GM18873 (cell line): ENCODE data around the gene U2SURP.
"Not testable (repeated sequence)": the region's sequence is repeated elsewhere in the genome, so short reads cannot be mapped to it uniquely, and the experiment has no call there.

Source experiments
- ATAC-seq: cut with Tn5 transposase; IDR thresholded peaks from one replicate; pipeline ENCODE4 v1.9.1; 2021; ENCODE audit warnings: mild to moderate bottlenecking, moderate library complexity, moderate number of reproducible peaks; ENCODE audit not compliant: unreplicated experiment, low FRiP score

U2SURP gene

GRCh38 chr3:143066033-143066432, 64.7 kb downstream of the U2SURP start:
- ATAC-seq, result no peak

DNA sequence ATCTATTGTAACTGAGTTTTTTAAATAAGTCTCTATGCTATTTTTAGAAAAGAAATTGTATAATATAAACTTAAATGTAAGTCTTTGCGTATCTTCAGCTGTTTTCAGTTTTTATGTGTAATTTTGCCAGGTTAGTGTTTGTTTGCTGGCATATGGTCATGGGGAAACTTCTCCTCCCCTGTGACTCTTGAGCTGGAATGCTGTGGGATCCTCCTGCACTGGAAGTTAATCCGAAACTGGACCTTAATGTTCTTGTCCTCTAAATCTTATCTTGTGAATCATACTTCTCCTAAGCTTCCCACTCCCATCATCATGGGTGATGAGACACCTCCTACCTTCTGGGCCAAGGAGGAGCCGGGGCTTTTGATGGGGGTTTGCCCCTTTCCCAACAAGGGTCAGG, 65.8 kb downstream of the U2SURP start:
- ATAC-seq, result no peak

GRCh38 chr3:143068059-143068458, 66.7 kb downstream of the U2SURP start:
- no peak for ATAC-seq

DNA sequence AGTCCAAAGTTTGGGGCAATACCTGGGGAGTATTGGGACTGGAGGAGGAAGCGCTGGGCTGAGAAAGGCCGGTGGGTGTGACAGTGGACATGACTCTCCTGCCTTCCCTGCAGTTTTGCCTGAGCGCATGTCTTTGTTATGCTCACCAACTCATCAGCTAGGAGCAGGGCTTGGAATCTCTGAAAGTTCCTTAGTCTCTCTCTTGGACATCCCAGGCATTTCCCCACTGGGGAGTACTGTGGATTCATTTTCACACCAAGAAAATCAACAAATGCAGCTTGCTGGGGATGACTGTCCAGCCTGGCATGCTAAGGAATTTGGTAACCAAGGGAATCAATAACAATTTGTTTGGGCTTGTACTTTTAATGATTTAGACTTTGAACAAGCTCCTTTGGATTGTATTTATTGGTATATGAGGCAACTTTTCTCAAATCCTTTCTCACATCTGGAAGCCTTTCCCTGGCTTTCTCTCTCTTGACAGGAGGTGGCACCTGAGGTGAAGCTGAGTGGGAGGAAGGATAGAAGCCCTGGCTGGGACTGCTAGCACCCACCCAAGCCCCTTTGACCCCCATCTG, 69.7 kb downstream of the U2SURP start:
- ATAC-seq, result no peak

GRCh38 chr3:143071776-143072175, 70.4 kb downstream of the U2SURP start:
- ATAC-seq, result no peak

GRCh38 chr3:143072298-143073020, 71.1 kb downstream of the U2SURP start:
- not testable (repeated sequence) for ATAC-seq

GRCh38 chr3:143073541-143073940, 72.2 kb downstream of the U2SURP start:
- not testable (repeated sequence) for ATAC-seq

DNA sequence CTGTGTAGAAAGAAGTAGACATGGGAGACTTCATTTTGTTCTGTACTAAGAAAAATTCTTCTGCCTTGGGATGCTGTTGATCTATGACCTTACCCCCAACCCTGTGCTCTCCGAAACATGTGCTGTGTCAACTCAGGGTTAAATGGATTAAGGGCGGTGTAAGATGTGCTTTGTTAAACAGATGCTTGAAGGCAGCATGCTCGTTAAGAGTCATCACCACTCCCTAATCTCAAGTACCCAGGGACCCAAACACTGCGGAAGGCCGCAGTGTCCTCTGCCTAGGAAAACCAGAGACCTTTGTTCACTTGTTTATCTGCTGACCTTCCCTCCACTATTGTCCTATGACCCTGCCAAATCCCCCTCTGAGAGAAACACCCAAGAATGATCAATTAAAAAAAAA, 72.6 kb downstream of the U2SURP start:
- ATAC-seq, result not testable (repeated sequence)

GRCh38 chr3:143078883-143079282, 77.5 kb downstream of the U2SURP start:
- no peak for ATAC-seq

DNA sequence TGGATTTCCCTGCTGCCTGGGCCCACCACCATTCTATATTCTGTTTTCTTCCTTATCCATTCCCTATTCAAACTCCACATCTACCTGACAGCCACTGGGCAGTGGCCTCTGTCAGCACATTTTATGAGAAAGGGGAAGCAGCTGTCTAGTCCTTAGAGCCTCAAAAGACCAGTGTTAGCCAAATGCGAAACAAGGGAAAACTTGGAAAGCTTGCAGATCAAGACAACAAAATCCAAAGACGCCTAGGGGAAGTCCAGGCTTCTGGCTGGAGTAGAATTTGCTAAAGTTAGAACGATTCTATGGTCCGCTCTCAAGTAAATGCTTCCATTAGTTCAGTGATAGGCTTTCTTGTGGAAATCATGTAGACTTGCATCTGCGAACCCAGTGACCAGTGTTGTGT, 78.8 kb downstream of the U2SURP start:
- no peak for ATAC-seq

DNA sequence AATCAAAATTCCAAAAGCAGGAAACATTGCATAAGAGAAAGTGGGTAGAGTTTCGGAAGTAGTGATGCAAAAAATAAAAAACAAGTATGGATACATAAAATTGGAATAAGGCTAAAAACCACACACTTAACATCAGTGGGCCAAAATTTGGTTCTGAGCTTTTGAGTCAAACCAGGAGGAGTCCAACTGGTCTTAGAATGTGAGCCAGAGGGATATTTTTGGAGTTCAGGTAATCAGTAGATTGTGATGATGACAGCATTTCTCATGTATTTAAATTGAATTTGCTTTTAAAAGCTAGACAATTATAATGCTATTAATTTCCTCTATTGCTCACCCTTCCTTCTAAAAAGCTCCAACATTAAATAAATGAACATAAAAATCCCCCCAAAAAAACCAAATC, 80.0 kb downstream of the U2SURP start:
- no peak for ATAC-seq

DNA sequence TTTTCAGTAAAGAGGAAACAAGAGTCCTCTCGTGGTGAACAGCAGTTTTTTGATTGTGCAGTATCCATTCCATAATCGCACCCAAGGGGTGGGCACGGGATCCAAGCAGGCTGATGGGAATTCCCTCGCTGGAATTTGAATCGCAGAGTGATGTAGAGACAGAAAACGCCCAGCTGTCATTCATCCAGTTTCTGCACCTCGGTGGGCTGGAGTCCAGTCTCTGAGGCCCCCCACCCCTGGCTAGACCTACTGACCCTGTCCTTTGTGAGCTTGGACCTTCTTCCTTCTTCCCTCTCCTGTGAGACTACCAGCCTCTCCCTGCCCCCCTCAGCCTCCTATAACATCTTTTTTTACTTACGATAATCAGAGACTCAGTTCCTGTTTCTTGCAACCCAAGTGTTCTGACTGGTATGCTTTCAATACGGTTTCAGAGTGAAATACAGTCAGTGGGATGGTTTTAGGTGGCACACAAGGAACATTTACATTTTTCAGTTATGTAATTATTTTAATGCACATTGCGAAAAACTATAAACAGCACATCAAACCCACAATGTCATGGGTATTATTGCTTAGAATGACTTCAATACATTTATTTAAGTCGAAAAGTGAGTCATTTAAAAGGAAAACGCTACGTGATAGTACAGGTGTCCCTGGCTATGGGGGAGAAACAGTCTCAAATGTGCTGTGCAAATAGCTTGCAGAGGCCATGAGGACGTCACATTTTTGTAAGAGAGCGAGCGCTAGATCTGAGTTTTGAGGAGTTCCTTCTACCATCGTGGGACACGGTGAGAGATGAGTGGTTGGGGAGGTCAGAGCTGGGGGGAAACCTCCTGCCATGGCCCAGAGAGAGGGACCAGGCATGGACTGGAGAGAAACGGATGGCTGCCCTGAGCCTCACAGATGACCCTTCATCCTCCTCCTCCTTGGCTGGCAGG, 80.7 kb downstream of the U2SURP start:
- ATAC-seq, result peak; percentile 86

GRCh38 chr3:143083781-143084180, 82.4 kb downstream of the U2SURP start:
- no peak for ATAC-seq

- ATAC-seq, result peak; percentile 44
Observed at GRCh38 chr3:143084856-143085731, 83.7 kb downstream of the U2SURP start.

- no peak for ATAC-seq
Observed at GRCh38 chr3:143088835-143089234, 87.5 kb downstream of the U2SURP start.

DNA sequence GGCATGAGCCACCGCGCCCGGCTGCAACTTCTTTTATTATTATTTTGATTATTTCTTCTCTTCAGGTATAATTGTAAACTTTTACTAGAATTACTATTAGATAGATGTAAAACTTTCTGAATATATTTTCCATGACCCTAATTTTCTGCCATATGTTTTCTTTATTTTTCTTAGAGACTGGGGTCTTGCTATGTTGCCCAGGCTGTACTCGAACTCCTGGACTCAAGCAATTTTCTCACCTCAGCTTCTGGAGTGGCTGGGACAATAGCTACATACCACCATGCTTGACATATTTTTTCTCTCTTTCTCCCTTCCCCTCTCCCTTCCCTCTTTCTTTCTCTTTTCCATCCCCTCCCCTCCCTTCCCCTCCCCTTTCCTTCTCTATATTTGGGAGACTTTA, 88.6 kb downstream of the U2SURP start:
- no peak for ATAC-seq

DNA sequence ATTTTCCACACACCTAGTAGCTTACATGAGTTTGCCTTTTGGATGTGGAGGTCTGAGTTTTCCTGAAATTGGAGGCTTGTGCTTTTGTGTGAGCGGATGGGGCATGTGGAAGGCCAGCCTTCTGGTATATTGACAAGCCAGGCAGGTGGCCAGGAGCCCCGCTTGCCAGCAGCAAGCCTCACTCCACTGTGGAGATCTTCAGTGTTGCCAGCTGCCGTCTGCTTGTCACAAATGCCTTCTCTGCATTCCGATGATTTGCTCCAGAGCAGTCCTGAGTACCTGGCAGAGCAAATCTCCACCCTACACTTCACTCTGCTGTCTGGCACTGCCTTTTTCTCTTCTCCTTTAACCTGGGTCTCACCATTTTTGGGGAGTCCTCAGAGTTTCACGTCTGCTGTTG, 89.1 kb downstream of the U2SURP start:
- ATAC-seq, result no peak

DNA sequence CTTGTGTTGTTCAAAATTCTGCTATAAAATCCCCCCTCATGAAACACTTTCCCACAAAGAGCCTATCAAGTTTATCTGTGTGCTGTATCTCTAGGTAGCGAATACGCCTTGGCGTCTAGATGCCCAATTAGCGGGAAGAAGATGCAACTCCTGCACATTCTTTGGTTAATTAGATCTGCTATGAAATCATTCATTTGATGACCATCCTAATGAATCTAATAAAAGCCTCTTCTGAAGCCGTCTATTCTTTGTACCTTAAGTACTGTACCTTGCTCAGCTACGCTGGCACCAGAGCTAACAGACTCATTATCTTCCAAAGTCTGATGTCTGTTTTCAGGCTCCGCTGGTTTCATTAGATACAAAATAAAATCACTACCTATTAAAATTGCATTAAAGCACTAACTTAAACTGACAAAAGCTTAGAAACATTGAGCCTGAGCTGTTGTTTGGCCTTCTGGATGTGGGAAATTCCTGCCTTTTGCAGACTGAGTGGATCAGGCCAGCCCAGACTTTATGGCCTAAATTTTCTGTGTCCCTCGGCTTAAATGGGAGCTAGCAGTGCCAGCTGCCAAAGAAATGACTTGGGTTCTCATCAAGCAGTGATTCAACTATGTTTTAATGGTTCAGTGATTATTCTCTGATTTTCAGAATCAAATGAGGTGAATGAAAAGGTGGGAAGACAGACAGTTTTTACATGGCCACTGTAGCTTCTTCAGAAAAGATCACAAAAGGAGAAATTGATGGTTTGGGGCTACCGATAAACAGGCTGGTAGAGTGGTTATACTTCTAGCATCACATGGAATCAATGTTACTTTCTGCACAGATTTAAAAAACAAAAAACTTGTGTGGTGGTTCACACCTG, 89.8 kb downstream of the U2SURP start:
- ATAC-seq, result no peak

DNA sequence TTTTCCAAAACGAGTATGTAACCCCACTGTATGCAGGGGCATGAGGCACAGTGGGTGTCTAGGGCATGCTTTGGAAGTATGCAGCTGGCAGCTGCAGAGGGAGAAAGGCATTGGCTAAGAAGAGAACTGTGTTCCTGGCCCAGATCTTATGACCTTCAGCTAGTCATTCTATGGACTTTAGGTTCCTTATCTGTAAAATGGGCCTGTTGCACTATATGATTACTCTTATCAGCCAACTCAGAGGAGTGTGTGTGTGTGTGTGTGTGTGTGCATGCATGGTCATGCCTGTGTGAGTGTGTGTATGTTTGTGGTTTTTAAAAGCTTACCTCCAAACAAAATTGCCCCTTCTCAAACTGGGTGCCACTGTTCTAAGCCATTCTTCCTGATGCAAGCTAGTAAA, 90.8 kb downstream of the U2SURP start:
- ATAC-seq, result no peak
